Measurements from ENCODE around the gene RIT1. TPM values are rescaled to one million over a fixed set of nuclear protein-coding genes. Genes with fewer than 3 reads are reported as not detected.

Gene RIT1
- total RNA-seq, 1 experiment from 2014 or later = 26.4 TPM

GRCh38 chr1:155938220-155938627, 27.1 kb upstream of the RIT1 start:
- Mint-ChIP-seq H3K27ac (peak overlapping the region in 1 of 3 experiments; percentile 7; a peak in 1 of 7 replicates), H3K27me3 (ENCODE audit: low read depth) (no peaks in the 10 kb centered on the region; the same call in none of the 2 replicates), H3K4me1 (peaks cover 11% of the 10 kb centered on the region in 2 experiments), H3K4me3 (no peak overlapping the region), H3K36me3 (ENCODE audit: insufficient read depth in 1 of 3, low read depth in 3 of 3) (no peaks in the 10 kb centered on the region; a peak in 2 of 7 replicates), H3K9me3 (no peaks in the 10 kb centered on the region)
- no peak overlapping the region for H4K91ac ChIP-seq (ENCODE audit: insufficient read length, low read depth, low read length)
- no peak overlapping the region for H3K14ac ChIP-seq (ENCODE audit: insufficient read depth, low read length)
- no peak overlapping the region for H4K5ac ChIP-seq (ENCODE audit: insufficient read length, low read depth, low read length)
- H2AFZ ChIP-seq (ENCODE audit: low read length) = no peak overlapping the region
- H2BK12ac ChIP-seq (ENCODE audit: insufficient read length, low read depth, low read length) = no peak overlapping the region
- H3K23me2 ChIP-seq (ENCODE audit: insufficient read length, low read depth, low read length, poor library complexity, severe bottlenecking) = peaks cover 6% of the 10 kb centered on the region
- H3K23ac ChIP-seq (ENCODE audit: insufficient read length, low read depth, low read length) = no peak overlapping the region
- H4K8ac ChIP-seq (replicated peaks; ENCODE audit: insufficient read length, low read depth, low read length) = no peak overlapping the region
- H2AK5ac ChIP-seq (ENCODE audit: insufficient read length, low read length) = no peak overlapping the region
- H3K9me3 ChIP-seq (ENCODE audit: control insufficient read depth, low read depth, low read length) = no peaks in the 10 kb centered on the region
- H3K4me2 ChIP-seq (ENCODE audit: insufficient read depth, insufficient read length, low read length) = no peak overlapping the region
- H3K9ac ChIP-seq (ENCODE audit: extremely low read depth, insufficient read length, low read length) = no peak overlapping the region
- no peaks in the 10 kb centered on the region for H4K20me1 ChIP-seq (ENCODE audit: control insufficient read depth, insufficient read depth, insufficient read length)
- no peaks in the 10 kb centered on the region for H3K27me3 ChIP-seq (ENCODE audit: insufficient read depth, low read length)
- peaks cover 4% of the 10 kb centered on the region for H3K79me1 ChIP-seq (ENCODE audit: insufficient read depth, low read depth, low read length, poor library complexity, severe bottlenecking)
- H2BK20ac ChIP-seq (ENCODE audit: low read depth, low read length, poor library complexity, severe bottlenecking) = no peak overlapping the region
- H3K27ac ChIP-seq (ENCODE audit: insufficient read length, low read depth, low read length) = no peak overlapping the region
- H3K18ac ChIP-seq (ENCODE audit: insufficient read length, low read depth, low read length) = no peak overlapping the region
- no peaks in the 10 kb centered on the region; the same call in 1 of the 2 replicates for H3K4me1 ChIP-seq (ENCODE audit: insufficient read depth, low read length)
- H2BK5ac ChIP-seq (ENCODE audit: insufficient read length, low read length) = no peak overlapping the region
- H3T11ph ChIP-seq (ENCODE audit: low read length) = no peak overlapping the region
- no CpG with 5 or more reads among the region's 1 CpG for WGBS (ENCODE audit: extremely low coverage, insufficient read length, low lambda C conversion rate)
- no peak for DNase-seq
- no peak overlapping the region for H3K56ac ChIP-seq (ENCODE audit: insufficient read length, low read depth, low read length)
- TF ChIP-seq CTCF (conservative IDR thresholded peaks at IDR 0.05) = peak; percentile 74
- H2BK120ac ChIP-seq (ENCODE audit: low read depth, low read length, poor library complexity, severe bottlenecking) = no peak overlapping the region
- H3K79me2 ChIP-seq (ENCODE audit: insufficient read depth, low read length) = peaks cover 7% of the 10 kb centered on the region; the same call in 1 of the 2 replicates
- no peak overlapping the region for H2BK15ac ChIP-seq (ENCODE audit: low read depth, low read length)
- H3K4ac ChIP-seq (ENCODE audit: low read depth, low read length) = no peak overlapping the region
